Endothelial cell of umbilical vein (primary cell): ENCODE data around the gene CLDN16. TPM values are rescaled to one million over a fixed set of nuclear protein-coding genes. Genes with fewer than 3 reads are reported as not detected.

Experiments used
- BruUV-seq: library from RNA; stranded (reverse); fragments of 400-500 nt; replicated peaks from 2 replicates; lab custom pipeline; 2021; lab: Mats Ljungman, UMichigan
- CTCF ChIA-PET: fragments of 300-600, 350-600 bp; sonication (Branson Sonifier 250); formaldehyde crosslinking; loops from one replicate; lab custom pipeline; 2021; ENCODE audit warnings: antibody characterized with exemption, inconsistent platforms; lab: Charles Lee
- POLR2A ChIA-PET: fragments of 300-600, 350-600 bp; sonication (Branson Sonifier 250); formaldehyde crosslinking; loops from one replicate; lab custom pipeline; 2021; ENCODE audit warnings: antibody characterized with exemption, inconsistent platforms; lab: Charles Lee
- DNase-seq: peaks from one replicate; pipeline ENCODE4 v3.0.0-alpha.2; 2011; ENCODE audit warnings: low read depth, low spot score
- FAIRE-seq: peaks from 2 replicates; lab custom pipeline; 2011; peaks lifted over from hg19 to GRCh38; lab: Jason Lieb, UNC
- H2AFZ ChIP-seq: 2 replicates; pipeline ENCODE4 v1.6.0; 2012; ENCODE audit warnings: low read depth, low read length, control low read depth, inconsistent platforms
- H3K27ac ChIP-seq: 2 replicates; pipeline ENCODE4 v1.5.1; 2011; ENCODE audit warnings: low read depth, mild to moderate bottlenecking, control low read depth, low read length, moderate library complexity; ENCODE audit not compliant: insufficient read depth
- H3K27me3 ChIP-seq, 2 experiments: 2 replicates each; pipeline versions ENCODE4 v1.6.0 to v1.6.1; 2011; ENCODE audit warnings: low read length in 2 of 2, mixed read lengths in 1 of 2; ENCODE audit not compliant: control insufficient read depth in 2 of 2, insufficient read depth in 2 of 2
- H3K36me3 ChIP-seq, 2 experiments: 2 replicates in 1 of 2; 3 replicates in 1 of 2; pipeline ENCODE4 v1.5.1; 2011; ENCODE audit warnings: low read length in 2 of 2, mild to moderate bottlenecking in 1 of 2, moderate library complexity in 1 of 2; ENCODE audit not compliant: control insufficient read depth in 2 of 2, insufficient read depth in 2 of 2; ENCODE audit errors: extremely low read depth in 1 of 2
- H3K4me1 ChIP-seq: 3 replicates; pipeline ENCODE4 v1.5.1; 2011; ENCODE audit warnings: mild to moderate bottlenecking, low read length; ENCODE audit not compliant: control insufficient read depth, insufficient read depth; ENCODE audit errors: extremely low read depth
- H3K4me2 ChIP-seq: 2 replicates; pipeline ENCODE4 v1.6.1; 2011; ENCODE audit warnings: low read length, control low read depth, mixed read lengths; ENCODE audit not compliant: insufficient read depth
- H3K4me3 ChIP-seq, 3 experiments: fragments of 200-600 bp in 1 of 3; sonication (generic), shearing (Covaris generic) in 1 of 3; replicated peaks in 1 of 3; 2 replicates each; pipeline ENCODE4 v1.5.1; 2011 to 2016; ENCODE audit warnings: control low read depth in 3 of 3, low read length in 3 of 3, mild to moderate bottlenecking in 2 of 3, inconsistent platforms in 1 of 3, low read depth in 1 of 3, moderate library complexity in 1 of 3; ENCODE audit not compliant: insufficient read depth in 1 of 3
- H3K79me2 ChIP-seq: 2 replicates; pipeline ENCODE4 v1.6.0; 2012; ENCODE audit warnings: low read length, inconsistent platforms; ENCODE audit not compliant: control insufficient read depth, insufficient read depth
- H3K9ac ChIP-seq: replicated peaks from 2 replicates; pipeline ENCODE3; 2011; ENCODE audit warnings: low read length, control low read depth; ENCODE audit not compliant: insufficient read depth; ENCODE audit errors: extremely low read depth
- H3K9me1 ChIP-seq: replicated peaks from 3 replicates; pipeline ENCODE4 v1.6.0; 2011; ENCODE audit warnings: mild to moderate bottlenecking, low read length; ENCODE audit not compliant: control insufficient read depth, insufficient read depth; ENCODE audit errors: extremely low read depth
- H3K9me3 ChIP-seq: replicated peaks from 2 replicates; pipeline ENCODE4 v1.5.1; 2012; ENCODE audit warnings: low read length, inconsistent platforms; ENCODE audit not compliant: control insufficient read depth, insufficient read depth
- H4K20me1 ChIP-seq: replicated peaks from 2 replicates; pipeline ENCODE3; 2011; ENCODE audit warnings: mild to moderate bottlenecking, low read length; ENCODE audit not compliant: control insufficient read depth, insufficient read depth; ENCODE audit errors: extremely low read depth
- FOS ChIP-seq: IDR thresholded peaks from 2 replicates; pipeline ENCODE4 v1.6.1; 2011; ENCODE audit warnings: mild to moderate bottlenecking, low read length, moderate library complexity, borderline replicate concordance; ENCODE audit not compliant: insufficient read depth
- GATA2 ChIP-seq: IDR thresholded peaks from 2 replicates; pipeline ENCODE4 v1.7.0; 2011; ENCODE audit warnings: low read depth, mild to moderate bottlenecking, moderate library complexity, mixed read lengths, low read length; ENCODE audit not compliant: insufficient read length, insufficient read depth
- POLR2AphosphoS5 ChIP-seq: IDR thresholded peaks from 2 replicates; pipeline ENCODE4 v1.6.1; 2012; ENCODE audit warnings: low read depth, mild to moderate bottlenecking, control low read depth, low read length, moderate library complexity; ENCODE audit not compliant: insufficient read depth
- dilution Hi-C: fragments of 300-500 bp; cut with MboI; formaldehyde crosslinking; loops from one replicate; pipeline ENCODE4 v1.15.0; 2019; ENCODE audit warnings: low sequenced_read_pairs; ENCODE audit not compliant: extremely low pct_ligation_motif_present
- intact Hi-C: fragments of 100-400 bp; cut with micrococcal nuclease; formaldehyde crosslinking; loops from one replicate; pipeline ENCODE4 v1.10.0; 2022
- polyA plus RNA-seq, 4 experiments: library from polyadenylated mRNA; depleted of rRNA in 3 of 4; stranded (reverse) in 3 of 4; unstranded in 1 of 4; fragments of >200 nt; gene quantifications; 2 replicates each; pipeline versions ENCODE4 v1.2.1 to v1.2.3, GENCODE V29; 2011 to 2012; ENCODE audit warnings: missing spikeins in 1 of 4
- total RNA-seq: library from RNA; stranded (reverse); gene quantifications from 2 replicates; pipeline ENCODE4 v1.2.3, GENCODE V29; 2021
- TF ChIP-seq, protein P1 (sequence below), 2 donors: IDR thresholded peaks; 1 replicate in 1 of 2; 2 replicates in 1 of 2; pipeline ENCODE4 v1.5.1; 2011; ENCODE audit warnings: low read length in 2 of 2, mild to moderate bottlenecking in 2 of 2, moderate library complexity in 2 of 2, control low read depth in 1 of 2, inconsistent platforms in 1 of 2, low read depth in 1 of 2; ENCODE audit not compliant: insufficient read depth in 1 of 2; ENCODE audit errors: extremely low read depth in 1 of 2

CLDN16 gene
- total and polyA plus RNA-seq, 2 donors (not counting 3 experiments of a cell fraction or from before 2014, with no cell fraction given), result 0.01 TPM; not detected in 1

DNA sequence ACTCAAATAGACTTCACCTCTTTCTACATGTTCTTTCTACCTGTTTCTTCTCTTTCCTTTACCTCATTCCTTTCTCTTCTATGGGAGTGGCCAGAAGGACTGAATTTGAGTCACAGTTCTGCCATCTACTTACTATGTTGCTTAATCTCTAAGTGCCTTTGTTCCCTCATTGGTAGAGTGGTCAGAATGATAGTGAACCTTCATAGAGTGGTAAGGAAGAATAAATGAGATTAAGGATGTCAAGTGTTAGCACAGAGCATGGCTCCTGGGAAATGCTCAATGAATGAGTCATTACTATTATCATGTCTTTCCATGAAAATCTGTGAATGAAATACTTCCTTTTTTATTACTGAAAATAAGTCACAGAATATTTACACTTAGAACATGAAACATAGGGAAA is 44.3 kb downstream of the CLDN16 start:
- H3K27me3 ChIP-seq, result peaks cover 0 to 2% of the 10 kb centered on the region in 2 experiments
- no peaks in the 10 kb centered on the region for H3K9me3 ChIP-seq
- no peaks in the 10 kb centered on the region for H3K9me1 ChIP-seq
- intact Hi-C loops, result no loop called here
- ChIA-PET CTCF (interaction anchor here (1.0 to 1.2 kb wide), 3 partner anchors 8 to 12 kb away, joined by 3 read pairs; no protein-coding TSS in a partner anchor), POLR2A (no interaction called here)
- TF ChIP-seq GATA2, result no peak
- TF ChIP-seq, protein P1, sequence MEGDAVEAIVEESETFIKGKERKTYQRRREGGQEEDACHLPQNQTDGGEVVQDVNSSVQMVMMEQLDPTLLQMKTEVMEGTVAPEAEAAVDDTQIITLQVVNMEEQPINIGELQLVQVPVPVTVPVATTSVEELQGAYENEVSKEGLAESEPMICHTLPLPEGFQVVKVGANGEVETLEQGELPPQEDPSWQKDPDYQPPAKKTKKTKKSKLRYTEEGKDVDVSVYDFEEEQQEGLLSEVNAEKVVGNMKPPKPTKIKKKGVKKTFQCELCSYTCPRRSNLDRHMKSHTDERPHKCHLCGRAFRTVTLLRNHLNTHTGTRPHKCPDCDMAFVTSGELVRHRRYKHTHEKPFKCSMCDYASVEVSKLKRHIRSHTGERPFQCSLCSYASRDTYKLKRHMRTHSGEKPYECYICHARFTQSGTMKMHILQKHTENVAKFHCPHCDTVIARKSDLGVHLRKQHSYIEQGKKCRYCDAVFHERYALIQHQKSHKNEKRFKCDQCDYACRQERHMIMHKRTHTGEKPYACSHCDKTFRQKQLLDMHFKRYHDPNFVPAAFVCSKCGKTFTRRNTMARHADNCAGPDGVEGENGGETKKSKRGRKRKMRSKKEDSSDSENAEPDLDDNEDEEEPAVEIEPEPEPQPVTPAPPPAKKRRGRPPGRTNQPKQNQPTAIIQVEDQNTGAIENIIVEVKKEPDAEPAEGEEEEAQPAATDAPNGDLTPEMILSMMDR (IDR thresholded peaks at IDR 0.05; ENCODE audit: extremely low read depth in 1 of 2, insufficient read depth in 1 of 2, low read depth in 1 of 2, low read length in 2 of 2), result no peak
- no TSS peak for BruUV-seq
- no peak for FAIRE-seq
- no peaks in the 10 kb centered on the region for H3K36me3 ChIP-seq
- H3K4me1 ChIP-seq, result no peaks in the 10 kb centered on the region
- no peaks in the 10 kb centered on the region for H4K20me1 ChIP-seq
- H3K9ac ChIP-seq, result no peak overlapping the region
- no peak overlapping the region for H3K4me2 ChIP-seq
- H3K79me2 ChIP-seq, result no peaks in the 10 kb centered on the region
- no peak for DNase-seq
- H3K27ac ChIP-seq, result no peak overlapping the region
- H3K4me3 ChIP-seq, result no peak overlapping the region
- no peak overlapping the region for H2AFZ ChIP-seq
- dilution Hi-C loops, result no loop called here

GRCh38 chr3:190433626-190434025 is 45.7 kb downstream of the CLDN16 start:
- Histone ChIP-seq H3K4me1 (no peaks in the 10 kb centered on the region), H3K27ac (no peak overlapping the region), H3K4me3 (no peak overlapping the region), H3K4me2 (no peak overlapping the region), H3K79me2 (no peaks in the 10 kb centered on the region), H3K27me3 (peaks cover 0 to under 1% of the 10 kb centered on the region in 2 experiments), H3K9ac (no peak overlapping the region), H3K9me1 (no peaks in the 10 kb centered on the region), H3K36me3 (no peaks in the 10 kb centered on the region), H2AFZ (no peak overlapping the region), H4K20me1 (no peaks in the 10 kb centered on the region), H3K9me3 (no peaks in the 10 kb centered on the region)
- ChIA-PET POLR2A (no interaction called here), CTCF (interaction anchor here (1.0 kb wide), 1 partner anchor 472 kb away, joined by 3 read pairs; no protein-coding TSS in a partner anchor)
- dilution Hi-C loops, result no loop called here
- BruUV-seq, result no TSS peak
- no peak for TF ChIP-seq FOS
- TF ChIP-seq POLR2AphosphoS5, result no peak
- FAIRE-seq (no peak), DNase-seq (no peak)
- intact Hi-C loops, result no loop called here
